Tibial nerve (tissue), 4 donors: Measurements from ENCODE around the gene PRTFDC1. TPM values are rescaled to one million over a fixed set of nuclear protein-coding genes. Genes with fewer than 3 reads are reported as not detected.
A peak's percentile ranks its signal among the peaks of the same experiment; 100 is the strongest.

Source experiments
- DNase-seq, 2 donors: peaks; one replicate each; pipeline ENCODE4 v3.0.0-alpha.2; 2019; ENCODE audit warnings: low spot score in 2 of 2
- H3K27ac ChIP-seq, 4 donors: fragments of 200-600 bp; sonication (generic) in 3 of 4; one replicate each; pipeline ENCODE4 v1.5.1; 2017 to 2019; ENCODE audit warnings: mild to moderate bottlenecking in 1 of 4
- H3K27me3 ChIP-seq, 2 donors: fragments of 200-600 bp; sonication (generic) in 1 of 2; one replicate each; pipeline versions ENCODE4 v1.5.1 to v1.6.0; 2017 to 2019
- H3K36me3 ChIP-seq, 3 donors: fragments of 200-600 bp; sonication (generic); one replicate each; pipeline ENCODE4 v1.5.1; 2018 to 2019
- H3K4me1 ChIP-seq, 4 donors: fragments of 200-600 bp; sonication (generic) in 3 of 4; one replicate each; pipeline ENCODE4 v1.5.1; 2017 to 2019
- H3K4me3 ChIP-seq, 4 donors: fragments of 200-600 bp; sonication (generic) in 3 of 4; one replicate each; pipeline ENCODE4 v1.5.1; 2017 to 2019; ENCODE audit warnings: mild to moderate bottlenecking in 1 of 4, moderate library complexity in 1 of 4
- H3K9me3 ChIP-seq, 4 donors: fragments of 200-600 bp; sonication (generic) in 3 of 4; one replicate each; pipeline ENCODE4 v1.5.1; 2017 to 2019
- CTCF ChIP-seq, 5 experiments: fragments of 200-600 bp in 3 of 5; fragments of 450-650 bp in 2 of 5; sonication (generic) in 3 of 5; IDR thresholded peaks; one replicate each; pipeline ENCODE4 v1.5.1; 2016 to 2019; ENCODE audit warnings: antibody characterized with exemption in 5 of 5, mild to moderate bottlenecking in 3 of 5, moderate library complexity in 2 of 5
- EP300 ChIP-seq, 2 donors: sonication (generic); formaldehyde crosslinking; IDR thresholded peaks; one replicate each; pipeline ENCODE4 v1.6.1; 2017; ENCODE audit warnings: antibody characterized with exemption in 2 of 2, mild to moderate bottlenecking in 1 of 2
- POLR2A ChIP-seq, 2 donors: fragments of 450-650 bp; IDR thresholded peaks; one replicate each; pipeline ENCODE4 v1.6.1; 2017; ENCODE audit warnings: antibody characterized with exemption in 2 of 2, mild to moderate bottlenecking in 2 of 2, moderate library complexity in 2 of 2
- WGBS, 2 donors: methylation state at CpG; one replicate each; pipeline ENCODE4 v1.1.5; 2018; 5-methylcytosine and 5-hydroxymethylcytosine counted together
- total RNA-seq, 4 donors: library from RNA; depleted of rRNA; stranded (reverse); fragments of >200 nt; gene quantifications; one replicate each; pipeline ENCODE4 v1.1.0, GENCODE V29; 2016

The PRTFDC1 gene
- total RNA-seq, 4 donors from 2014 or later = 0.78 to 5.7 (median 1.3) TPM

DNA sequence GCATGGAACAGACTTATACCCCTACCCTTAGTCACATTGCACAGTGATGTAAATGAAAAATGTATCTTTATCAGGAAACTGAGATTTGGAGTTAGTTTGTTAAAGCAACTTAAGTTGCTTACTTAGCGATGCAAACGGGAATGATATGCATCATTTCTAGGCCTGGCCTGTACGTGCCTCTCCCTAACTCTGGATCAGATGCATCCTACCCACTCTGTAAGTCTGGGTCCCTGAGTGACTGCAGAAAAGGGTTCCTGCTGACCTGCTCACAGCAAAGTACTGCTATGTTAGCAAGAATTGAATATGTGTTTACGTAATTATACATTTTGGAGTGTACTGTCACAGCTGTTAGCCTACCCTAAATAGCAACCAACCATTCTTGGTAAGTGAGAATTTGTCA lies 30.7 kb upstream of the PRTFDC1 start:
- H3K9me3 ChIP-seq = no peaks in the 10 kb centered on the region
- no peak overlapping the region for H3K4me3 ChIP-seq
- H3K4me1 ChIP-seq = no peaks in the 10 kb centered on the region
- H3K27ac ChIP-seq = no peak overlapping the region
- TF ChIP-seq CTCF (IDR thresholded peaks at IDR 0.05) (no peak), POLR2A (IDR thresholded peaks at IDR 0.05) (no peak), EP300 (IDR thresholded peaks at IDR 0.05) (no peak)
- WGBS, 2 donors = 94 to 98% methylated on average over 4 of the region's 4 CpGs
- no peak for DNase-seq
- H3K36me3 ChIP-seq = no peaks in the 10 kb centered on the region
- no peaks in the 10 kb centered on the region for H3K27me3 ChIP-seq

DNA sequence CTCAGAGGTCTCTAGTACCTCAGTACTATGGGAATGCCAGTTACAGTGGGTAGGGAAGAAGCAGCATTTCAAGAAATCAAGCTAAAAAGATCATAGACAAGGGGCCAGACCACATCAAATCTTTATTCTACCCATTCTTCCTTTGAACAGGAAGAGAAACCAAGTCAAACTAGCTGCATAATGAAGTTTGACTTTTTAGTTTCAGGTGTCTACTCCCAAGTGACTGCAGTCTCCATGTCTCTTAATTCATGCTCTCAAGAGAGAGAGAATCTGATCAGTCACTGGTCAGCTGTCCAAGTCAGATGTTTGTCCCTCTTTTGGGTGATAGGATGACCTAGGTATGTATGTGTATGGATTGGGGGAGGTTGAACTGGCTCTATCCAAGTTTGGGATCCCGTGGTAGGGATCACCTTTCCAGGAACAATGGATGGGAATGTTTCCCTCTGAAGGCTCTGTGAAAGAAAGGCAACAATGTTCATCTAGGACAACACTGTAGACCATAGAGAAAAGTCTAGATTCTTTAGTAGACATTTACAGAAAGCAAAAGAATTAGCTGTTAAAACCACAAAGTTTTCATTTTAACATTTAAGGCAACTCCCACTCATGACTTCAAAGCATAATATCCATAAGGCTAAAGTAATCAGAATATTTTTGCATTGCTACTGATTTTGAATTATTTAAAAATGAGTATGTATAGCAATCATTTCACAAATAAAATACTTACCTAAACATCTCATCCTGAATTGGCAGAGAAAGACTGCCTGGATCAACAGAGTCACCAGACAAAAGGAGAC lies 30.1 kb upstream of the PRTFDC1 start:
- Histone ChIP-seq H3K4me3 (no peak overlapping the region), H3K9me3 (no peaks in the 10 kb centered on the region), H3K27me3 (no peaks in the 10 kb centered on the region), H3K36me3 (no peaks in the 10 kb centered on the region), H3K27ac (no peak overlapping the region), H3K4me1 (no peaks in the 10 kb centered on the region)
- WGBS, 2 donors = 87 to 88% methylated on average over 1 of the region's 1 CpG
- TF ChIP-seq CTCF (IDR thresholded peaks at IDR 0.05) (no peak), EP300 (IDR thresholded peaks at IDR 0.05) (no peak), POLR2A (IDR thresholded peaks at IDR 0.05) (no peak)
- DNase-seq = no peak

DNA sequence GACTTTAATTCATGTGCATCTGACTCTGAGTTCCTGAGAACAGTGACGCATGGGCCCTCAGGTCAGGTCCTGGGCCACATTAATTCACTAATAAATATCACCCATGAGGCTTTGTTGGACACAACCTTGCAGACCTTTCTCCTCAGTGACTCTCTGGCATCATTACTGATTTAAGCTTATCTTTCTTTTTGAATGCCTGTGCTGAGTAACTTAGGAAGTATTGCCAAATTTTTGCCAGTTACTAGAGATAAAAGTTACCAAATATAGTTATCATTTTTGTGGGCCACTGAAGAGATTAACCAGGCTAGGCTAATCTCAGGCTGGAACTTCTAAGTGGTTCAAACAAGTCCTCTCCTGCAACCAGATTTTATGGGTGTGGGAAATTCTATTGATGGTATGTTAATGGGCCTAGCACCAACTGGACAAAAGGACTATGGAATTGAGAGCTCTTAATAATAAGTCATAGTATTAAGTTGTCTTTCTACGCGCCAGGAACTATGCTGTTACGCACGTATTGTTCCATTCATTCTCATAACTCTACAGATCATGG lies 28.8 kb upstream of the PRTFDC1 start:
- H3K36me3 ChIP-seq = no peaks in the 10 kb centered on the region
- H3K9me3 ChIP-seq = no peaks in the 10 kb centered on the region
- no peak for DNase-seq
- no peak for TF ChIP-seq CTCF (IDR thresholded peaks at IDR 0.05)
- TF ChIP-seq EP300 (IDR thresholded peaks at IDR 0.05) = no peak
- TF ChIP-seq POLR2A (IDR thresholded peaks at IDR 0.05) = no peak
- WGBS, 2 donors = 95 to 96% methylated on average over 5 of the region's 5 CpGs
- H3K4me3 ChIP-seq = no peak overlapping the region
- H3K27me3 ChIP-seq = no peaks in the 10 kb centered on the region
- H3K4me1 ChIP-seq = no peaks in the 10 kb centered on the region
- no peak overlapping the region for H3K27ac ChIP-seq

DNA sequence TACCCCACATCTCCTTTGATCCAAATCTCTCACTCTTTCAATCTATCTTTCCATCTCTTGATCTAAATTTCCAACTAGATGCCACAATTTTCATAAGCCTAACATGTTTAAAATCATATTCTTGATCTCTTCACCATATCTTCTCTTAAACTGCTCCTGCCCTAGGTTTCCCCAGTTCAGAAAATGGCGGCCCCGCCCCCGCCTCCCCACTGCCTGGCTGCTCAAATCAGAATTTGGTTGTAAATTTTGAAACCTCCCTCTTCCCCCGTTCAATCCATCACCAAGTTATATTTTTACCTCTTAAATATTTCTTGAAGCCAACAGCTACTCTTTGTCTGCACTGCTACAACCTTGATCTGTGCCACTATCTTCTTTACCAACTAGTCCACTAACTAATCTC lies 27.3 kb upstream of the PRTFDC1 start:
- Histone ChIP-seq H3K4me1 (no peaks in the 10 kb centered on the region), H3K27me3 (no peaks in the 10 kb centered on the region), H3K9me3 (no peaks in the 10 kb centered on the region), H3K36me3 (no peaks in the 10 kb centered on the region), H3K27ac (no peak overlapping the region), H3K4me3 (no peak overlapping the region)
- WGBS, 2 donors = 96 to 97% methylated on average over 4 of the region's 4 CpGs
- no peak for DNase-seq
- TF ChIP-seq EP300 (IDR thresholded peaks at IDR 0.05) (no peak), POLR2A (IDR thresholded peaks at IDR 0.05) (no peak), CTCF (IDR thresholded peaks at IDR 0.05) (no peak)

DNA sequence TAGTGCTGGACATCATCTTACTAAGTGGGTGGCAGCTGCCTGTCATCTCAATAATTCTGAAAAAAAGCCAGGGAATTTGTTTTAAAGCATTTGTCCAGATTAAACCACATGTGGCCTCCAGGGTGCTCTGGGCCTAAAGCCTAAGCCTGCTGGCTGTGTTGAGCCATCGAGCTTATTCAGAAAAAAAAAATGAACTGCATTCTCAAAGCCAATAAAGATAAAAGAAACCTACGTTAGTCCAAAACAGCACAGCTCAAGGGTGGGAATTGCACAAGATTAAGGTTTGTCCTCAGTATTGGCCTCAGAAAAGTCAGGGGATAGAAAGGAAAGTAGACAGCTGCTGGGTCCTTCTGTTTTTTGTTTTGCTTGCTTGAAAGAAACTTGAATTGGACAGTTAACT lies 22.6 kb upstream of the PRTFDC1 start:
- 40 to 60% methylated on average over 2 of the region's 2 CpGs for WGBS, 2 donors
- Histone ChIP-seq H3K36me3 (no peaks in the 10 kb centered on the region), H3K4me1 (no peaks in the 10 kb centered on the region), H3K9me3 (no peaks in the 10 kb centered on the region), H3K27ac (peak overlapping the region in 1 of 4 donors; percentile 63), H3K4me3 (no peak overlapping the region), H3K27me3 (no peaks in the 10 kb centered on the region)
- DNase-seq = peak; percentile 29 to 44
- TF ChIP-seq POLR2A (IDR thresholded peaks at IDR 0.05) = no peak
- TF ChIP-seq CTCF (IDR thresholded peaks at IDR 0.05) = peak in 2 of 5 experiments; percentile 12 to 29
- TF ChIP-seq EP300 (IDR thresholded peaks at IDR 0.05) = peak in 1 of 2 donors; percentile 81
